Measurements from ENCODE around the gene DPEP1.

DNA sequence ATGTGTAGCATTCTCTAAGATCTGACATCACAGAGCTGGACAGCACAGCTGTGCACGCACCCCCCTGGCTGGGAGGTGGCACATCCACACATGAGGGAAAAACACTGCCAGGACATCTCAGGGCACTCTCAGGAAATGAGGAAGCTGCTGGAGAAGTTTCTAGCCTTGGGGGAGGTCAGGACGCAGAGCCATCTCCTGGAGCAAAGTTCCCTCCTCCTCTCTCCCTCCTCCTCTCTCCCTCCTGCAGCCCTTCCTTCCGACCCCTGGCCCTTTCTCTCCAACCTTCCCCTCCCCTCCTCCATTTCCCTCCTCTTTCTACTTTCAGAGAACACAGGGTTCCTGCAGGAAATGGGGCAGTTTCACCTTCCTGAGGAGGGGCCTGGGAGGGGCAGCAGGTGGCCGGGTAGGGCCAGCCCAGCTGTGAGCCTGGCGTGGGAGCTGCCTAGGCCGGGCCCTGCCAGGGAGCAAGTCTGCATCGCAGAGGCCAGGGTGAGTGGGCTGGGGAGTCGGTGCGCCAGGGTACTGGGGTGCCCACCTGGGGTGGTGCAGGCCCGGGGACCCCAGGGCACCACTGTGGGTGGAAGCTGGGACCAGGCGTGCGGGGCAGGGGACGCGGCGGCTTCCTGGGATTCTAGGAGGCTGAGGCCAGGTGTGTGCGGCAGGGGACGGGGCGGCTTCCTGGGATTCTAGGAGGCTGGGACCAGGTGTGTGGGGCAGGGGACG is at the start of gene DPEP1:
- TF ChIP-seq, protein P1, sequence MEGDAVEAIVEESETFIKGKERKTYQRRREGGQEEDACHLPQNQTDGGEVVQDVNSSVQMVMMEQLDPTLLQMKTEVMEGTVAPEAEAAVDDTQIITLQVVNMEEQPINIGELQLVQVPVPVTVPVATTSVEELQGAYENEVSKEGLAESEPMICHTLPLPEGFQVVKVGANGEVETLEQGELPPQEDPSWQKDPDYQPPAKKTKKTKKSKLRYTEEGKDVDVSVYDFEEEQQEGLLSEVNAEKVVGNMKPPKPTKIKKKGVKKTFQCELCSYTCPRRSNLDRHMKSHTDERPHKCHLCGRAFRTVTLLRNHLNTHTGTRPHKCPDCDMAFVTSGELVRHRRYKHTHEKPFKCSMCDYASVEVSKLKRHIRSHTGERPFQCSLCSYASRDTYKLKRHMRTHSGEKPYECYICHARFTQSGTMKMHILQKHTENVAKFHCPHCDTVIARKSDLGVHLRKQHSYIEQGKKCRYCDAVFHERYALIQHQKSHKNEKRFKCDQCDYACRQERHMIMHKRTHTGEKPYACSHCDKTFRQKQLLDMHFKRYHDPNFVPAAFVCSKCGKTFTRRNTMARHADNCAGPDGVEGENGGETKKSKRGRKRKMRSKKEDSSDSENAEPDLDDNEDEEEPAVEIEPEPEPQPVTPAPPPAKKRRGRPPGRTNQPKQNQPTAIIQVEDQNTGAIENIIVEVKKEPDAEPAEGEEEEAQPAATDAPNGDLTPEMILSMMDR (IDR thresholded peaks at IDR 0.05; ENCODE audit: low read length), result no peak
- TF ChIP-seq EZH2 (optimal IDR thresholded peaks at IDR 0.05; ENCODE audit: low read depth, low read length), result no peak

All from MM.1S (cell line).